HCT116 (cell line): ENCODE measurements around the gene SLC38A8. TPM values are rescaled to one million over a fixed set of nuclear protein-coding genes. Genes with fewer than 3 reads are reported as not detected.

Experiments used
- ATAC-seq: fragments of 200-7000 bp; cut with Tn5 transposase; 2 replicates; pipeline ENCODE4 v1.9.1; 2020; ENCODE audit warnings: mild to moderate bottlenecking, moderate library complexity
- BruUV-seq: library from RNA; stranded (reverse); fragments of 400-500 nt; replicated peaks from 2 replicates; lab custom pipeline; 2021; lab: Mats Ljungman, UMichigan
- CTCF ChIA-PET: fragments of 300-600 bp; sonication (Branson Sonifier 250); formaldehyde crosslinking; loops from one replicate; lab custom pipeline; 2021; ENCODE audit warnings: antibody characterized with exemption; lab: Charles Lee
- POLR2A ChIA-PET: fragments of 300-600, 350-600 bp; sonication (Branson Sonifier 250); formaldehyde crosslinking; loops from one replicate; lab custom pipeline; 2021; ENCODE audit warnings: antibody characterized with exemption; lab: Charles Lee
- RAD21 ChIA-PET, 2 experiments: fragments of 300-600 bp; sonication (Branson Sonifier 250); formaldehyde crosslinking; loops; one replicate each; lab custom pipeline; 2023; ENCODE audit warnings: low total read pairs in 2 of 2; ENCODE audit not compliant: uncharacterized antibody in 2 of 2, unreplicated experiment in 2 of 2, low non-redundant PET in 1 of 2; lab: Charles Lee
- DNase-seq: peaks from one replicate; pipeline ENCODE4 v3.0.0-alpha.2; 2010; ENCODE audit warnings: low read depth, low spot score
- H2AFZ ChIP-seq: fragments of 200-600 bp; shearing (Covaris generic), sonication (generic); 2 replicates; pipeline ENCODE4 v1.6.1; 2017; ENCODE audit warnings: low read depth, mixed run types, mixed read lengths, antibody characterized with exemption, low read length; ENCODE audit not compliant: poor library complexity, severe bottlenecking
- H3K27ac ChIP-seq: 2 replicates; pipeline ENCODE4 v1.5.1; 2012; ENCODE audit warnings: low read depth, low read length
- H3K27me3 ChIP-seq: fragments of 200-600 bp; sonication (generic); 2 replicates; pipeline ENCODE4 v1.6.1; 2016; ENCODE audit warnings: mixed run types, low read length, mixed read lengths; ENCODE audit not compliant: insufficient read depth
- H3K36me3 ChIP-seq, 2 experiments: fragments of 200-500 bp in 1 of 2; fragments of 200-600 bp in 1 of 2; sonication (Bioruptor generic) in 1 of 2; sonication (generic) in 1 of 2; 2 replicates each; pipeline versions ENCODE4 v1.5.1 to v1.6.1; 2014 to 2016; ENCODE audit warnings: low read length in 2 of 2, inconsistent platforms in 1 of 2, mixed read lengths in 1 of 2, mixed run types in 1 of 2; ENCODE audit not compliant: insufficient read depth in 2 of 2, control insufficient read depth in 1 of 2
- H3K4me1 ChIP-seq, 2 experiments: fragments of 200-600 bp in 1 of 2; sonication (generic) in 1 of 2; 2 replicates each; pipeline versions ENCODE4 v1.5.1 to v1.6.1; 2012 to 2017; ENCODE audit warnings: low read length in 2 of 2, inconsistent platforms in 1 of 2, mild to moderate bottlenecking in 1 of 2, mixed read lengths in 1 of 2, mixed run types in 1 of 2, moderate library complexity in 1 of 2; ENCODE audit not compliant: insufficient read depth in 2 of 2, control insufficient read depth in 1 of 2
- H3K4me2 ChIP-seq: fragments of 200-600 bp; sonication (generic); 2 replicates; pipeline ENCODE4 v1.6.1; 2017; ENCODE audit warnings: mixed run types, low read length, mixed read lengths
- H3K4me3 ChIP-seq, 2 experiments: fragments of 200-600 bp in 1 of 2; sonication (generic) in 1 of 2; replicated peaks in 1 of 2; 2 replicates each; pipeline ENCODE4 v1.5.1; 2011 to 2016; ENCODE audit warnings: low read length in 2 of 2, control low read depth in 1 of 2, low read depth in 1 of 2, mild to moderate bottlenecking in 1 of 2, mixed read lengths in 1 of 2, mixed run types in 1 of 2
- H3K79me2 ChIP-seq: fragments of 200-600 bp; sonication (generic); 2 replicates; pipeline ENCODE4 v1.6.1; 2017; ENCODE audit warnings: mild to moderate bottlenecking, mixed run types, low read length, moderate library complexity, mixed read lengths; ENCODE audit not compliant: insufficient read depth
- H3K9ac ChIP-seq: fragments of 200-600 bp; sonication (generic); 2 replicates; pipeline ENCODE4 v1.6.1; 2016; ENCODE audit warnings: low read length, mixed read lengths
- H3K9me2 ChIP-seq: fragments of 200-600 bp; sonication (generic), shearing (Covaris generic); 2 replicates; pipeline ENCODE4 v1.6.1; 2017; ENCODE audit warnings: mixed run types, mild to moderate bottlenecking, moderate library complexity; ENCODE audit not compliant: insufficient read depth
- H3K9me3 ChIP-seq, 2 experiments: fragments of 200-500 bp in 1 of 2; fragments of 200-600 bp in 1 of 2; sonication (Bioruptor generic) in 1 of 2; sonication (generic) in 1 of 2; 2 replicates each; pipeline ENCODE4 v1.6.1; 2014 to 2017; ENCODE audit warnings: low read length in 2 of 2, mixed read lengths in 2 of 2, inconsistent platforms in 1 of 2, low read depth in 1 of 2, mild to moderate bottlenecking in 1 of 2, mixed run types in 1 of 2, moderate library complexity in 1 of 2; ENCODE audit not compliant: control insufficient read depth in 1 of 2, insufficient read depth in 1 of 2
- H4K20me1 ChIP-seq: fragments of 200-600 bp; sonication (generic), shearing (Covaris generic); 2 replicates; pipeline ENCODE4 v1.6.1; 2017; ENCODE audit warnings: mixed run types, mild to moderate bottlenecking, moderate library complexity; ENCODE audit not compliant: insufficient read depth
- ATF3 ChIP-seq: IDR thresholded peaks from 2 replicates; pipeline ENCODE4 v1.6.1; 2012
- CBX3 ChIP-seq: IDR thresholded peaks from 2 replicates; pipeline ENCODE4 v1.6.1; 2012; ENCODE audit warnings: low read depth
- CEBPB ChIP-seq: IDR thresholded peaks from 2 replicates; pipeline ENCODE4 v1.6.1; 2012; ENCODE audit warnings: low read depth
- CTCF ChIP-seq, 3 experiments: fragments of 200-600 bp in 1 of 3; sonication (generic) in 1 of 3; IDR thresholded peaks in 2 of 3; conservative IDR thresholded peaks in 1 of 3; 2 replicates each; pipeline ENCODE4 v1.5.1; 2012 to 2017; ENCODE audit warnings: low read depth in 2 of 3, low read length in 2 of 3, antibody characterized with exemption in 1 of 3, borderline replicate concordance in 1 of 3, control low read depth in 1 of 3, mild to moderate bottlenecking in 1 of 3, mixed read lengths in 1 of 3, mixed run types in 1 of 3, moderate library complexity in 1 of 3; ENCODE audit not compliant: insufficient read depth in 1 of 3
- EGR1 ChIP-seq: IDR thresholded peaks from 2 replicates; pipeline ENCODE4 v1.6.1; 2012; ENCODE audit warnings: low read depth
- ELF1 ChIP-seq: IDR thresholded peaks from 2 replicates; pipeline ENCODE4 v1.6.1; 2012; ENCODE audit warnings: low read depth, borderline replicate concordance
- EZH2 ChIP-seq: fragments of 200-600 bp; sonication (generic); IDR thresholded peaks from 2 replicates; pipeline ENCODE4 v1.6.1; 2017; ENCODE audit warnings: antibody characterized with exemption, mixed run types
- EZH2phosphoT487 ChIP-seq: fragments of 200-600 bp; IDR thresholded peaks from 2 replicates; pipeline ENCODE4 v1.6.1; 2018; ENCODE audit warnings: antibody characterized with exemption, borderline replicate concordance
- JUND ChIP-seq: IDR thresholded peaks from 2 replicates; pipeline ENCODE4 v1.6.1; 2012
- MAX ChIP-seq: IDR thresholded peaks from 2 replicates; pipeline ENCODE4 v1.6.1; 2012
- POLR2AphosphoS5 ChIP-seq: IDR thresholded peaks from 2 replicates; pipeline ENCODE4 v1.6.1; 2011; ENCODE audit warnings: mild to moderate bottlenecking, low read depth, low read length, moderate library complexity
- RAD21 ChIP-seq: IDR thresholded peaks from 2 replicates; pipeline ENCODE4 v1.6.1; 2012; ENCODE audit warnings: low read depth, mild to moderate bottlenecking
- REST ChIP-seq: IDR thresholded peaks from 2 replicates; pipeline ENCODE4 v1.6.1; 2012; ENCODE audit warnings: low read depth
- SIN3A ChIP-seq: IDR thresholded peaks from 2 replicates; pipeline ENCODE4 v1.6.1; 2012; ENCODE audit warnings: low read depth
- SP1 ChIP-seq: IDR thresholded peaks from 2 replicates; pipeline ENCODE4 v1.6.1; 2012; ENCODE audit warnings: low read depth
- TCF7L2 ChIP-seq: IDR thresholded peaks from 2 replicates; pipeline ENCODE4 v1.7.0; 2011; ENCODE audit warnings: borderline replicate concordance, inconsistent platforms; ENCODE audit not compliant: insufficient read depth, insufficient read length; ENCODE audit errors: extremely low read depth
- YY1 ChIP-seq: IDR thresholded peaks from 2 replicates; pipeline ENCODE4 v1.6.1; 2011; ENCODE audit warnings: low read length, low read depth, moderate library complexity, mild to moderate bottlenecking; ENCODE audit not compliant: insufficient replicate concordance; ENCODE audit errors: extremely low read depth
- ZBTB33 ChIP-seq: IDR thresholded peaks from 2 replicates; pipeline ENCODE4 v1.6.1; 2011; ENCODE audit warnings: mild to moderate bottlenecking, low read length, moderate library complexity; ENCODE audit not compliant: insufficient replicate concordance; ENCODE audit errors: extremely low read depth
- ZFX ChIP-seq: fragments of 450-650 bp; IDR thresholded peaks from 2 replicates; pipeline ENCODE4 v1.6.1; 2017
- ZNF274 ChIP-seq: fragments of 200-500 bp; sonication (Bioruptor generic); IDR thresholded peaks from 2 replicates; pipeline ENCODE4 v1.6.1; 2014; ENCODE audit warnings: mild to moderate bottlenecking, low read depth, low read length, inconsistent platforms
- intact Hi-C: fragments of 100-400 bp; cut with micrococcal nuclease; formaldehyde crosslinking; loops from 2 replicates; pipeline ENCODE4 v1.10.0; 2022
- total RNA-seq: library from RNA; stranded (reverse); gene quantifications from one replicate; pipeline ENCODE4 v1.2.1, GENCODE V29; 2021; ENCODE audit not compliant: unreplicated experiment

SLC38A8 gene
- total RNA-seq, 1 experiment from 2014 or later = not detected

- no peak overlapping the region for H2AFZ ChIP-seq
- DNase-seq (no peak), ATAC-seq (no peak)
- no peaks in the 10 kb centered on the region for H3K9me3 ChIP-seq
- H3K4me2 ChIP-seq = no peak overlapping the region
- no TSS peak for BruUV-seq
- RAD21 ChIA-PET = no interaction called here
- CTCF ChIA-PET = no interaction called here
- H3K79me2 ChIP-seq = no peaks in the 10 kb centered on the region
- no peak for TF ChIP-seq POLR2AphosphoS5
- no peak for TF ChIP-seq ZFX
- no peak for TF ChIP-seq MAX
- no peak for TF ChIP-seq EGR1
- no peak for TF ChIP-seq ZBTB33
- TF ChIP-seq EZH2 = no peak
- TF ChIP-seq REST = no peak
- TF ChIP-seq ZNF274 = no peak
- no peak for TF ChIP-seq YY1
- TF ChIP-seq EZH2phosphoT487 = no peak
- no peak for TF ChIP-seq TCF7L2
- no peak for TF ChIP-seq CTCF (IDR thresholded peaks at IDR 0.05 in 2 of 3, conservative IDR thresholded peaks at IDR 0.05 in 1 of 3; ENCODE audit: borderline replicate concordance in 1 of 3, insufficient read depth in 1 of 3, low read depth in 2 of 3, low read length in 2 of 3)
- no peak for TF ChIP-seq ATF3
- TF ChIP-seq CEBPB = no peak
- no peak for TF ChIP-seq SP1
- no peak for TF ChIP-seq CBX3
- TF ChIP-seq ELF1 = no peak
- no peak for TF ChIP-seq SIN3A
- no peak for TF ChIP-seq RAD21
- TF ChIP-seq JUND = no peak
- no peaks in the 10 kb centered on the region for H3K27me3 ChIP-seq
- no peaks in the 10 kb centered on the region for H3K36me3 ChIP-seq
- no peak overlapping the region for H3K27ac ChIP-seq
- peaks cover 0 to 8% of the 10 kb centered on the region in 2 experiments; a peak in 1 of 4 replicates for H3K4me1 ChIP-seq
- intact Hi-C loops = no loop called here
- no peak overlapping the region for H3K9ac ChIP-seq
- H3K4me3 ChIP-seq = no peak overlapping the region
- POLR2A ChIA-PET = no interaction called here
- no peaks in the 10 kb centered on the region for H3K9me2 ChIP-seq
- no peaks in the 10 kb centered on the region for H4K20me1 ChIP-seq
Observed at GRCh38 chr16:83998091-83998490, 44.5 kb downstream of the SLC38A8 start.
